ENCODE data around the gene EXOC2.

Gene EXOC2

DNA sequence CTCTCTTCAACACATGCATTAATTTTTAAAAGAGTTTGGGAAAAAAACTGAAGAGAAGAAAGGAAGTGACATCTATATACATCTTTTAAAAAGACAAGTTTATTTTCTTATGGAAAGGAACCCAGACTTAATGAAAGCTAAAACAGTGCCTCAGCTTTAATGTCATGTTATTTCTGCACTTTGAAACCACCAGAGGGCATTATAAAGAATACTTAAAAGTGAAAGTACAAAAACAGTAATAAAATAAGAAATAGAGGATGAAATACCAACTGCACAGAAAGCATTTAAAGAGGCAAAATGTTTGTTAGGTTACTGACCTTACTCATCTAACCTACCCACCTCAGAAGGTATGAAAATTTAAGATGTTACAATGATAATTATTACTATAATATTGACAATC lies 134.8 kb downstream of the EXOC2 start:
- ATAC-seq: peak; percentile 38; the same call in 1 of the 3 replicates

DNA sequence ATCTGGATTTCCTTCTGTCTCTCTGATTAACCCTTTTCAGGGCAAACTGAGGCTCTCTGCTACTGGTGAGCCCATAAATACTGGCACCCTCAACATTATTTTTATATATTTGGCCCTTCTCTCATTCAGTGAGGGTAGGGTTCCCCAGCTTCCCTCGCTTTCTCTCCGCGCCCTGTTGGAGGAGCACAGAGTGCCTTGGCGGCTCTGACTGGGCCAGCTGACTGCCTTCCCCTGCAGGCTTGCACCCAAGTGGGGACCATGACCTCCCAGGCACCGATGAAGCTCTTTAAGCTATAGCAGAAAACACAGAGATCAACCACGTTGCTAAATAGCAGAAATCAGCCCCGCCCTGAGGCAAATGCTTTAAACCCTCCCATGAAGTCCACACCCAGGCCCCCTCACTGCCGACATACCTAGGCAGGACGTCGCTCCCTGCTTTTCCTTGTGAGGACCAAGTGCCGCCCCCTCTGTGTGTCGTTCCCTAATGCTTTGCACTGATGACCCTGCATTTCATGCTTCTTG lies 141.0 kb downstream of the EXOC2 start:
- no peak for ATAC-seq
- TF ChIP-seq ISL1 (CRISPR knock-in tag; IDR thresholded peaks at IDR 0.05) (no peak), SNAI2 (CRISPR knock-in tag; IDR thresholded peaks at IDR 0.05) (no peak), TOX (CRISPR knock-in tag; IDR thresholded peaks at IDR 0.05; ENCODE audit: borderline replicate concordance) (no peak), ESRRG (CRISPR knock-in tag; IDR thresholded peaks at IDR 0.05) (no peak), ZFP3 (CRISPR knock-in tag; IDR thresholded peaks at IDR 0.05) (no peak), ZC3H10 (CRISPR knock-in tag; IDR thresholded peaks at IDR 0.05) (no peak), ZNF565 (CRISPR knock-in tag; conservative IDR thresholded peaks at IDR 0.05; ENCODE audit: low read depth) (no peak)
- TF ChIP-seq, protein P1, sequence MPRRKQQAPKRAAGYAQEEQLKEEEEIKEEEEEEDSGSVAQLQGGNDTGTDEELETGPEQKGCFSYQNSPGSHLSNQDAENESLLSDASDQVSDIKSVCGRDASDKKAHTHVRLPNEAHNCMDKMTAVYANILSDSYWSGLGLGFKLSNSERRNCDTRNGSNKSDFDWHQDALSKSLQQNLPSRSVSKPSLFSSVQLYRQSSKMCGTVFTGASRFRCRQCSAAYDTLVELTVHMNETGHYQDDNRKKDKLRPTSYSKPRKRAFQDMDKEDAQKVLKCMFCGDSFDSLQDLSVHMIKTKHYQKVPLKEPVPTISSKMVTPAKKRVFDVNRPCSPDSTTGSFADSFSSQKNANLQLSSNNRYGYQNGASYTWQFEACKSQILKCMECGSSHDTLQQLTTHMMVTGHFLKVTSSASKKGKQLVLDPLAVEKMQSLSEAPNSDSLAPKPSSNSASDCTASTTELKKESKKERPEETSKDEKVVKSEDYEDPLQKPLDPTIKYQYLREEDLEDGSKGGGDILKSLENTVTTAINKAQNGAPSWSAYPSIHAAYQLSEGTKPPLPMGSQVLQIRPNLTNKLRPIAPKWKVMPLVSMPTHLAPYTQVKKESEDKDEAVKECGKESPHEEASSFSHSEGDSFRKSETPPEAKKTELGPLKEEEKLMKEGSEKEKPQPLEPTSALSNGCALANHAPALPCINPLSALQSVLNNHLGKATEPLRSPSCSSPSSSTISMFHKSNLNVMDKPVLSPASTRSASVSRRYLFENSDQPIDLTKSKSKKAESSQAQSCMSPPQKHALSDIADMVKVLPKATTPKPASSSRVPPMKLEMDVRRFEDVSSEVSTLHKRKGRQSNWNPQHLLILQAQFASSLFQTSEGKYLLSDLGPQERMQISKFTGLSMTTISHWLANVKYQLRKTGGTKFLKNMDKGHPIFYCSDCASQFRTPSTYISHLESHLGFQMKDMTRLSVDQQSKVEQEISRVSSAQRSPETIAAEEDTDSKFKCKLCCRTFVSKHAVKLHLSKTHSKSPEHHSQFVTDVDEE (CRISPR knock-in tag; IDR thresholded peaks at IDR 0.05): no peak
- TF ChIP-seq, protein P2, sequence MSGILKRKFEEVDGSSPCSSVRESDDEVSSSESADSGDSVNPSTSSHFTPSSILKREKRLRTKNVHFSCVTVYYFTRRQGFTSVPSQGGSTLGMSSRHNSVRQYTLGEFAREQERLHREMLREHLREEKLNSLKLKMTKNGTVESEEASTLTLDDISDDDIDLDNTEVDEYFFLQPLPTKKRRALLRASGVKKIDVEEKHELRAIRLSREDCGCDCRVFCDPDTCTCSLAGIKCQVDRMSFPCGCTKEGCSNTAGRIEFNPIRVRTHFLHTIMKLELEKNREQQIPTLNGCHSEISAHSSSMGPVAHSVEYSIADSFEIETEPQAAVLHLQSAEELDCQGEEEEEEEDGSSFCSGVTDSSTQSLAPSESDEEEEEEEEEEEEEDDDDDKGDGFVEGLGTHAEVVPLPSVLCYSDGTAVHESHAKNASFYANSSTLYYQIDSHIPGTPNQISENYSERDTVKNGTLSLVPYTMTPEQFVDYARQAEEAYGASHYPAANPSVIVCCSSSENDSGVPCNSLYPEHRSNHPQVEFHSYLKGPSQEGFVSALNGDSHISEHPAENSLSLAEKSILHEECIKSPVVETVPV (CRISPR knock-in tag; IDR thresholded peaks at IDR 0.05): no peak
- TF ChIP-seq, protein P3, sequence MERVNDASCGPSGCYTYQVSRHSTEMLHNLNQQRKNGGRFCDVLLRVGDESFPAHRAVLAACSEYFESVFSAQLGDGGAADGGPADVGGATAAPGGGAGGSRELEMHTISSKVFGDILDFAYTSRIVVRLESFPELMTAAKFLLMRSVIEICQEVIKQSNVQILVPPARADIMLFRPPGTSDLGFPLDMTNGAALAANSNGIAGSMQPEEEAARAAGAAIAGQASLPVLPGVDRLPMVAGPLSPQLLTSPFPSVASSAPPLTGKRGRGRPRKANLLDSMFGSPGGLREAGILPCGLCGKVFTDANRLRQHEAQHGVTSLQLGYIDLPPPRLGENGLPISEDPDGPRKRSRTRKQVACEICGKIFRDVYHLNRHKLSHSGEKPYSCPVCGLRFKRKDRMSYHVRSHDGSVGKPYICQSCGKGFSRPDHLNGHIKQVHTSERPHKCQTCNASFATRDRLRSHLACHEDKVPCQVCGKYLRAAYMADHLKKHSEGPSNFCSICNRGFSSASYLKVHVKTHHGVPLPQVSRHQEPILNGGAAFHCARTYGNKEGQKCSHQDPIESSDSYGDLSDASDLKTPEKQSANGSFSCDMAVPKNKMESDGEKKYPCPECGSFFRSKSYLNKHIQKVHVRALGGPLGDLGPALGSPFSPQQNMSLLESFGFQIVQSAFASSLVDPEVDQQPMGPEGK (CRISPR knock-in tag; IDR thresholded peaks at IDR 0.05; ENCODE audit: borderline replicate concordance): no peak

More for the DNA sequence above, 134.8 kb downstream of the EXOC2 start:
- TF ChIP-seq ZC3H10 (CRISPR knock-in tag; IDR thresholded peaks at IDR 0.05): no peak

DNA sequence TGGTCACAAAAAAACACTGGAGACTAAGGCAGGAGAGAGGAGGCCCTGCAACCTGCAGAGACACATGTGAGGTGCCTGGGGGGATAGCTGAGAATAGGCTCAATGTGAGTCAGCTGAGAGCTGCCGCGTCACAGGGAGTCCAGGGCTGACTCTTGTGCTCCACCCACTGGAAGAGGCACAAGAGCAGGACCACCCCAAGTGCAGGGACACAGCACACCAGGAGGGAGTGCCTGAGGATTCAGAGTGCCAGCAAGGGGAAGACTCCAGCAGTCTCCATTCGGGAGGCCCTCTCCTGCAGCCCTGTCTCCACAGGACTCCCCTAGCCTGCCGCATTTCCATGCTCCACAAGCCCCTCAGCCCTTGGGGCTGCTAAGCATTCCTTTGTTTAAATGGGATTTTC lies 141.5 kb downstream of the EXOC2 start:
- TF ChIP-seq, protein P1 (CRISPR knock-in tag; IDR thresholded peaks at IDR 0.05): no peak
- TF ChIP-seq GLIS3 (CRISPR knock-in tag; IDR thresholded peaks at IDR 0.05): no peak
- TF ChIP-seq PPARA (CRISPR knock-in tag; IDR thresholded peaks at IDR 0.05; ENCODE audit: borderline replicate concordance): no peak
- no peak for TF ChIP-seq RARB (CRISPR knock-in tag; IDR thresholded peaks at IDR 0.05)
- TF ChIP-seq ZNF565 (CRISPR knock-in tag; conservative IDR thresholded peaks at IDR 0.05; ENCODE audit: low read depth): no peak
- TF ChIP-seq, protein P4, sequence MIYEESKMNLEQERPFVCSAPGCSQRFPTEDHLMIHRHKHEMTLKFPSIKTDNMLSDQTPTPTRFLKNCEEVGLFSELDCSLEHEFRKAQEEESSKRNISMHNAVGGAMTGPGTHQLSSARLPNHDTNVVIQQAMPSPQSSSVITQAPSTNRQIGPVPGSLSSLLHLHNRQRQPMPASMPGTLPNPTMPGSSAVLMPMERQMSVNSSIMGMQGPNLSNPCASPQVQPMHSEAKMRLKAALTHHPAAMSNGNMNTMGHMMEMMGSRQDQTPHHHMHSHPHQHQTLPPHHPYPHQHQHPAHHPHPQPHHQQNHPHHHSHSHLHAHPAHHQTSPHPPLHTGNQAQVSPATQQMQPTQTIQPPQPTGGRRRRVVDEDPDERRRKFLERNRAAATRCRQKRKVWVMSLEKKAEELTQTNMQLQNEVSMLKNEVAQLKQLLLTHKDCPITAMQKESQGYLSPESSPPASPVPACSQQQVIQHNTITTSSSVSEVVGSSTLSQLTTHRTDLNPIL (CRISPR knock-in tag; IDR thresholded peaks at IDR 0.05; ENCODE audit: low read depth): no peak
- TF ChIP-seq CSDC2 (CRISPR knock-in tag; IDR thresholded peaks at IDR 0.05): no peak
- TF ChIP-seq ZNF8 (CRISPR knock-in tag; IDR thresholded peaks at IDR 0.05): no peak
- TF ChIP-seq TOX (CRISPR knock-in tag; IDR thresholded peaks at IDR 0.05; ENCODE audit: borderline replicate concordance): no peak
- TF ChIP-seq ZFP3 (CRISPR knock-in tag; IDR thresholded peaks at IDR 0.05): no peak
- TF ChIP-seq, protein P5, sequence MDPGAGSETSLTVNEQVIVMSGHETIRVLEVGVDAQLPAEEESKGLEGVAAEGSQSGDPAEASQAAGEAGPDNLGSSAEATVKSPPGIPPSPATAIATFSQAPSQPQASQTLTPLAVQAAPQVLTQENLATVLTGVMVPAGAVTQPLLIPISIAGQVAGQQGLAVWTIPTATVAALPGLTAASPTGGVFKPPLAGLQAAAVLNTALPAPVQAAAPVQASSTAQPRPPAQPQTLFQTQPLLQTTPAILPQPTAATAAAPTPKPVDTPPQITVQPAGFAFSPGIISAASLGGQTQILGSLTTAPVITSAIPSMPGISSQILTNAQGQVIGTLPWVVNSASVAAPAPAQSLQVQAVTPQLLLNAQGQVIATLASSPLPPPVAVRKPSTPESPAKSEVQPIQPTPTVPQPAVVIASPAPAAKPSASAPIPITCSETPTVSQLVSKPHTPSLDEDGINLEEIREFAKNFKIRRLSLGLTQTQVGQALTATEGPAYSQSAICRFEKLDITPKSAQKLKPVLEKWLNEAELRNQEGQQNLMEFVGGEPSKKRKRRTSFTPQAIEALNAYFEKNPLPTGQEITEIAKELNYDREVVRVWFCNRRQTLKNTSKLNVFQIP (CRISPR knock-in tag; IDR thresholded peaks at IDR 0.05; ENCODE audit: borderline replicate concordance, low read depth): no peak
- no peak for TF ChIP-seq ISL1 (CRISPR knock-in tag; IDR thresholded peaks at IDR 0.05)
- no peak for TF ChIP-seq SNAI2 (CRISPR knock-in tag; IDR thresholded peaks at IDR 0.05)
- TF ChIP-seq ZNF70 (CRISPR knock-in tag; IDR thresholded peaks at IDR 0.05): no peak
- peak; percentile 47 for ATAC-seq

Data from SK-N-SH treated with all-trans-retinoic acid at 6 μM for 48 hours (cell line).